Stimulated activated CD8-positive, alpha-beta memory T cell treated with anti-CD3 and anti-CD28 coated beads, Interleukin-15, amount 100 ng/mL, for 24 hours (primary cell): Measurements from ENCODE around the gene EHD4.

Source experiments
- DNase-seq: peaks from one replicate; pipeline ENCODE4 v3.0.0-alpha.2; 2020; ENCODE audit warnings: low read depth

EHD4 gene

GRCh38 chr15:41879321-41879845 lies 93.0 kb downstream of the EHD4 start:
- no peak for DNase-seq

GRCh38 chr15:41878355-41878699 lies 94.0 kb downstream of the EHD4 start:
- DNase-seq, result no peak

GRCh38 chr15:41877631-41878354 lies 94.6 kb downstream of the EHD4 start:
- no peak for DNase-seq

GRCh38 chr15:41876689-41877088 lies 95.7 kb downstream of the EHD4 start:
- no peak for DNase-seq

- no peak for DNase-seq
These were observed 96.3 kb downstream of the EHD4 start for GRCh38 chr15:41876007-41876406.

- no peak for DNase-seq
These were observed 97.6 kb downstream of the EHD4 start for GRCh38 chr15:41874736-41875135.

GRCh38 chr15:41873711-41874110 lies 98.6 kb downstream of the EHD4 start:
- no peak for DNase-seq

GRCh38 chr15:41872166-41872747 lies 100.1 kb downstream of the EHD4 start:
- DNase-seq, result no peak

GRCh38 chr15:41871175-41871905 lies 101.0 kb downstream of the EHD4 start:
- DNase-seq, result no peak

- DNase-seq, result no peak
These were observed 101.7 kb downstream of the EHD4 start for GRCh38 chr15:41870689-41871081.

- DNase-seq, result no peak
These were observed 102.3 kb downstream of the EHD4 start for GRCh38 chr15:41869770-41870688.

- DNase-seq, result no peak
These were observed 104.0 kb downstream of the EHD4 start for GRCh38 chr15:41868321-41868720.

- DNase-seq, result no peak
These were observed 105.3 kb downstream of the EHD4 start for GRCh38 chr15:41866872-41867579.

- no peak for DNase-seq
These were observed 106.1 kb downstream of the EHD4 start for GRCh38 chr15:41866263-41866703.

GRCh38 chr15:41865490-41866055 lies 106.8 kb downstream of the EHD4 start:
- no peak for DNase-seq

- no peak for DNase-seq
These were observed 109.7 kb downstream of the EHD4 start for GRCh38 chr15:41862515-41863116.

- no peak for DNase-seq
These were observed 110.5 kb downstream of the EHD4 start for GRCh38 chr15:41861736-41862356.

- DNase-seq, result no peak
These were observed 112.1 kb downstream of the EHD4 start for GRCh38 chr15:41860049-41860828.

GRCh38 chr15:41858756-41859155 lies 113.6 kb downstream of the EHD4 start:
- DNase-seq, result no peak
